H1 (cell line): ENCODE data around the gene AMH. TPM values are rescaled to one million over a fixed set of nuclear protein-coding genes. Genes with fewer than 3 reads are reported as not detected.

Experiments used
- CTCF ChIA-PET: fragments of 300-600 bp; sonication (Branson Sonifier 250); formaldehyde crosslinking; loops from one replicate; lab custom pipeline; 2021; ENCODE audit not compliant: partially characterized antibody; lab: Charles Lee
- POLR2A ChIA-PET: fragments of 300-600 bp; sonication (Branson Sonifier 250); formaldehyde crosslinking; loops from one replicate; lab custom pipeline; 2021; ENCODE audit warnings: inconsistent platforms; ENCODE audit not compliant: partially characterized antibody; lab: Charles Lee
- DNase-seq, 2 experiments: peaks; one replicate each; pipeline versions ENCODE4 v3.0.0 to v3.0.0-alpha.2; 2010 to 2022; ENCODE audit warnings: low spot score in 2 of 2, low read depth in 1 of 2, mixed read lengths in 1 of 2
- FAIRE-seq: peaks from 2 replicates; lab custom pipeline; 2011; peaks lifted over from hg19 to GRCh38; lab: Jason Lieb, UNC
- H2AFZ ChIP-seq: 2 replicates; pipeline ENCODE4 v1.8.1; 2012; ENCODE audit warnings: low read length, inconsistent platforms
- H2AK5ac ChIP-seq: 2 replicates; pipeline ENCODE4 v1.6.1; 2013; ENCODE audit warnings: low read depth, low read length
- H2BK120ac ChIP-seq: replicated peaks from 2 replicates; pipeline ENCODE3; 2013; ENCODE audit warnings: low read depth, low read length, inconsistent platforms
- H2BK12ac ChIP-seq: 2 replicates; pipeline ENCODE4 v1.6.1; 2013; ENCODE audit warnings: low read depth, low read length
- H2BK15ac ChIP-seq: 2 replicates; pipeline ENCODE4 v1.6.1; 2013; ENCODE audit warnings: low read length
- H2BK20ac ChIP-seq: 2 replicates; pipeline ENCODE4 v1.6.1; 2013; ENCODE audit warnings: low read length
- H2BK5ac ChIP-seq: 2 replicates; pipeline ENCODE4 v1.6.1; 2013; ENCODE audit warnings: low read depth, low read length
- H3K14ac ChIP-seq: 2 replicates; pipeline ENCODE4 v1.6.1; 2013; ENCODE audit warnings: inconsistent platforms; ENCODE audit not compliant: insufficient read length
- H3K18ac ChIP-seq: 2 replicates; pipeline ENCODE4 v1.6.1; 2013; ENCODE audit warnings: low read length; ENCODE audit errors: extremely low read depth
- H3K23ac ChIP-seq: 2 replicates; pipeline ENCODE4 v1.6.1; 2013; ENCODE audit warnings: inconsistent platforms; ENCODE audit not compliant: insufficient read length
- H3K23me2 ChIP-seq: 2 replicates; pipeline ENCODE4 v1.6.1; 2013; ENCODE audit warnings: low read depth, low read length
- H3K27ac ChIP-seq: 2 replicates; pipeline ENCODE4 v1.6.1; 2011; ENCODE audit warnings: low read depth, low read length, inconsistent platforms
- H3K27me3 ChIP-seq, 4 experiments: replicated peaks in 1 of 4; 1 replicate in 1 of 4; 2 replicates in 3 of 4; pipeline versions ENCODE4 v1.6.1 to v1.8.1; 2011 to 2013; ENCODE audit warnings: low read length in 3 of 4, mild to moderate bottlenecking in 3 of 4, inconsistent platforms in 2 of 4, mixed read lengths in 2 of 4, moderate library complexity in 1 of 4; ENCODE audit not compliant: control insufficient read depth in 3 of 4, insufficient read depth in 3 of 4; ENCODE audit errors: extremely low read depth in 1 of 4
- H3K36me3 ChIP-seq, 4 experiments: 2 replicates each; pipeline versions ENCODE4 v1.6.1 to v1.8.1; 2011 to 2013; ENCODE audit warnings: mild to moderate bottlenecking in 4 of 4, low read length in 3 of 4, moderate library complexity in 2 of 4, control low read depth in 1 of 4, inconsistent platforms in 1 of 4; ENCODE audit not compliant: insufficient read depth in 4 of 4, control insufficient read depth in 2 of 4
- H3K4ac ChIP-seq: replicated peaks from 2 replicates; pipeline ENCODE3; 2013; ENCODE audit warnings: low read length, low read depth, mixed read lengths, inconsistent platforms; ENCODE audit not compliant: insufficient read length
- H3K4me1 ChIP-seq, 4 experiments: replicated peaks in 1 of 4; 1 replicate in 1 of 4; 2 replicates in 3 of 4; pipeline versions ENCODE4 v1.6.1 to v1.8.1; 2011 to 2013; ENCODE audit warnings: low read length in 3 of 4, inconsistent platforms in 2 of 4, mixed read lengths in 1 of 4; ENCODE audit not compliant: insufficient read depth in 4 of 4, control insufficient read depth in 3 of 4
- H3K4me2 ChIP-seq, 2 experiments: 2 replicates each; pipeline versions ENCODE4 v1.6.1 to v1.8.1; 2011 to 2013; ENCODE audit warnings: low read depth in 2 of 2, low read length in 2 of 2, control low read depth in 1 of 2, inconsistent platforms in 1 of 2, mild to moderate bottlenecking in 1 of 2; ENCODE audit not compliant: insufficient read depth in 1 of 2
- H3K4me3 ChIP-seq, 4 experiments: fragments of 200-600, 300-600 bp in 1 of 4; sonication (generic), shearing (Covaris generic), sonication (Bioruptor Twin) in 1 of 4; 2 replicates each; pipeline versions ENCODE4 v1.5.1 to v1.8.1; 2011 to 2016; ENCODE audit warnings: low read length in 4 of 4, low read depth in 3 of 4, control low read depth in 2 of 4, inconsistent platforms in 2 of 4, mild to moderate bottlenecking in 2 of 4, mixed read lengths in 1 of 4, moderate library complexity in 1 of 4; ENCODE audit not compliant: insufficient read depth in 2 of 4; ENCODE audit errors: extremely low read depth in 1 of 4
- H3K56ac ChIP-seq: replicated peaks from 2 replicates; pipeline ENCODE3; 2013; ENCODE audit warnings: low read depth, mild to moderate bottlenecking, mixed read lengths, low read length, inconsistent platforms; ENCODE audit not compliant: insufficient read length
- H3K79me1 ChIP-seq: 2 replicates; pipeline ENCODE4 v1.6.1; 2013; ENCODE audit warnings: low read depth, low read length, control low read depth
- H3K79me2 ChIP-seq, 2 experiments: 2 replicates each; pipeline versions ENCODE4 v1.6.1 to v1.8.1; 2012 to 2013; ENCODE audit warnings: low read length in 2 of 2, mild to moderate bottlenecking in 2 of 2, inconsistent platforms in 1 of 2; ENCODE audit not compliant: insufficient read depth in 2 of 2, control insufficient read depth in 1 of 2
- H3K9ac ChIP-seq, 4 experiments: replicated peaks in 1 of 4; 1 replicate in 1 of 4; 2 replicates in 3 of 4; pipeline versions ENCODE4 v1.6.1 to v1.8.1; 2011 to 2013; ENCODE audit warnings: low read depth in 3 of 4, low read length in 3 of 4, control low read depth in 2 of 4, mild to moderate bottlenecking in 2 of 4, moderate library complexity in 2 of 4, inconsistent platforms in 1 of 4; ENCODE audit errors: extremely low read depth in 1 of 4
- H3K9me3 ChIP-seq, 2 experiments: 2 replicates each; pipeline versions ENCODE4 v1.6.1 to v1.8.1; 2012 to 2013; ENCODE audit warnings: mild to moderate bottlenecking in 2 of 2, moderate library complexity in 2 of 2, control low read depth in 1 of 2, inconsistent platforms in 1 of 2, low read depth in 1 of 2, low read length in 1 of 2, mixed read lengths in 1 of 2; ENCODE audit not compliant: insufficient read depth in 2 of 2
- H4K20me1 ChIP-seq, 2 experiments: replicated peaks in 1 of 2; 2 replicates each; pipeline versions ENCODE3 to v1.8.1; 2011 to 2013; ENCODE audit warnings: inconsistent platforms in 2 of 2, low read length in 2 of 2, mild to moderate bottlenecking in 1 of 2; ENCODE audit not compliant: insufficient read depth in 2 of 2, control insufficient read depth in 1 of 2
- H4K5ac ChIP-seq: 2 replicates; pipeline ENCODE4 v1.6.1; 2013; ENCODE audit warnings: low read length, low read depth, mixed read lengths, inconsistent platforms; ENCODE audit not compliant: insufficient read length
- H4K8ac ChIP-seq: 2 replicates; pipeline ENCODE4 v1.8.0; 2013; ENCODE audit warnings: mild to moderate bottlenecking, moderate library complexity, low read length, inconsistent platforms; ENCODE audit not compliant: insufficient read depth; ENCODE audit errors: extremely low read depth
- H4K91ac ChIP-seq: replicated peaks from 2 replicates; pipeline ENCODE3; 2013; ENCODE audit warnings: low read length, mixed read lengths, inconsistent platforms; ENCODE audit not compliant: insufficient read length
- EGR1 ChIP-seq: IDR thresholded peaks from 2 replicates; pipeline ENCODE4 v1.6.1; 2011; ENCODE audit warnings: low read depth, low read length, borderline replicate concordance
- HDAC6 ChIP-seq: IDR thresholded peaks from one replicate; pipeline ENCODE4 v1.7.1; 2012; ENCODE audit warnings: low read depth, mild to moderate bottlenecking, inconsistent platforms, low read length, moderate library complexity
- KDM1A ChIP-seq: fragments of 200-600, 300-600 bp; sonication (generic); IDR thresholded peaks from 2 replicates; pipeline ENCODE4 v1.7.1; 2016; ENCODE audit warnings: mild to moderate bottlenecking, low read length, borderline replicate concordance
- MAX ChIP-seq: IDR thresholded peaks from 2 replicates; pipeline ENCODE4 v1.6.1; 2012; ENCODE audit warnings: inconsistent platforms
- NANOG ChIP-seq: IDR thresholded peaks from 2 replicates; pipeline ENCODE4 v1.6.1; 2011; ENCODE audit warnings: low read length, low read depth, mild to moderate bottlenecking, inconsistent platforms; ENCODE audit not compliant: insufficient read depth, poor library complexity, severe bottlenecking
- PHF8 ChIP-seq: fragments of 200-600 bp; sonication (generic); conservative IDR thresholded peaks from 2 replicates; pipeline ENCODE4 v1.7.1; 2012; ENCODE audit warnings: low read depth, mild to moderate bottlenecking, inconsistent platforms, low read length, moderate library complexity
- POLR2AphosphoS5 ChIP-seq: IDR thresholded peaks from 2 replicates; pipeline ENCODE4 v1.6.1; 2011; ENCODE audit warnings: low read depth, low read length
- RNF2 ChIP-seq: fragments of 200-900, 300-1000 bp; sonication (generic); IDR thresholded peaks from 2 replicates; pipeline ENCODE4 v1.7.1; 2016; ENCODE audit warnings: borderline replicate concordance, low read depth, mild to moderate bottlenecking, antibody characterized with exemption, low read length; ENCODE audit not compliant: poor library complexity, severe bottlenecking; ENCODE audit errors: missing control alignments
- RXRA ChIP-seq: IDR thresholded peaks from 2 replicates; pipeline ENCODE4 v1.6.1; 2011; ENCODE audit warnings: low read depth, mild to moderate bottlenecking, low read length, moderate library complexity; ENCODE audit not compliant: insufficient read depth
- SIN3A ChIP-seq, 2 experiments: IDR thresholded peaks in 1 of 2; conservative IDR thresholded peaks in 1 of 2; 2 replicates each; pipeline ENCODE4 v1.6.1; 2011 to 2012; ENCODE audit warnings: low read length in 2 of 2, improper control_type of control experiment in 1 of 2, low read depth in 1 of 2, mild to moderate bottlenecking in 1 of 2
- SP1 ChIP-seq: IDR thresholded peaks from 2 replicates; pipeline ENCODE4 v1.6.1; 2011; ENCODE audit warnings: low read depth, low read length
- SP4 ChIP-seq: IDR thresholded peaks from 2 replicates; pipeline ENCODE4 v1.6.1; 2012; ENCODE audit warnings: low read length, inconsistent platforms
- TAF1 ChIP-seq: IDR thresholded peaks from 2 replicates; pipeline ENCODE4 v1.6.1; 2011; ENCODE audit warnings: mild to moderate bottlenecking, low read depth, low read length
- WGBS, 2 experiments: shearing (Covaris generic) in 1 of 2; methylation state at CpG; one replicate each; pipeline versions ENCODE4 v1.1.6 to v1.1.7; 2013 to 2015; ENCODE audit warnings: low lambda C conversion rate in 2 of 2, mixed read lengths in 2 of 2, inconsistent platforms in 1 of 2, low coverage in 1 of 2, missing lambda C conversion rate in 1 of 2; ENCODE audit not compliant: insufficient replicate concordance in 2 of 2, insufficient coverage in 1 of 2, insufficient read length in 1 of 2; ENCODE audit errors: extremely low coverage in 1 of 2, missing lambda C conversion rate in 1 of 2; 5-methylcytosine and 5-hydroxymethylcytosine counted together
- polyA plus RNA-seq, 7 experiments: library from polyadenylated mRNA; depleted of rRNA in 3 of 7; stranded (reverse) in 5 of 7; unstranded in 2 of 7; fragments of >200 nt in 5 of 7; fragments of 200-250 nt in 2 of 7; gene quantifications; 1 replicate in 5 of 7; 2 replicates in 1 of 7; 4 replicates in 1 of 7; pipeline versions ENCODE4 v1.2.1 to v1.2.3, GENCODE V29; 2011 to 2013; ENCODE audit warnings: missing spikeins in 2 of 7, mixed read lengths in 2 of 7
- total RNA-seq: library from RNA; stranded (reverse); fragmentation: NEBNext Ultra II Directional; extraction: Animal tissue kit (Norgen Biotek cat#: 25700); gene quantifications from 2 replicates; pipeline ENCODE4 v1.2.1, GENCODE V29; 2021

AMH gene
- total and polyA plus RNA-seq, 2 of the 8 experiments (the other 6 are each of a cell fraction or from before 2014, with no cell fraction given): 10.5 to 15.4 TPM

DNA sequence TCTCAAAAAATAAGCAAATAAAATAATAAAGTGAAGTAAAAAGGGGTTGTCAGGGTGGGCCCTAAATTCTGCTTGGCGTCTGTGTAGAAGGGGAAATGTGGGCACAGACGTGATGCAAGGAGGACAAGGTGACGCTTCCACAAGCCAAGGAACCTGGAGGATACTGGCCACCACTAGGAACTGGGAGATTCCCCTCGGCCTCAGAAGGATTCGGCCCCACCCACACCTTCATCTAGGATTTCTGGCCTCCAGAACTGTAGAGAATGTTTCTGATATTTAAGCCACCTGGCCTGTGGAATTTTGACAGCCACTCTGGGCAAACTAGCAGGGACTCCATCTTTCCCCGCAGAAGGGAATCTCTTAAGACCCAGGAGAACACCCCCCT lies 14.1 kb upstream of the AMH start:
- H3K36me3 ChIP-seq: peaks cover 0 to 17% (median 11%) of the 10 kb centered on the region in 4 experiments; a peak in 5 of 8 replicates
- H3K27ac ChIP-seq: no peak overlapping the region
- no peaks in the 10 kb centered on the region for H3K27me3 ChIP-seq
- H4K20me1 ChIP-seq: peaks cover 7 to 20% of the 10 kb centered on the region in 2 experiments
- H2BK5ac ChIP-seq: no peak overlapping the region
- H3K23me2 ChIP-seq: peaks cover 9% of the 10 kb centered on the region; the same call in 1 of the 2 replicates
- no peak overlapping the region for H4K91ac ChIP-seq
- no peak overlapping the region for H2AK5ac ChIP-seq
- CTCF ChIA-PET: interaction anchor here (1.0 to 1.5 kb wide), 7 partner anchors 18 to 89 kb away, joined by 3 to 8 read pairs (median 3); no protein-coding TSS in a partner anchor
- no peak overlapping the region for H3K18ac ChIP-seq
- H2AFZ ChIP-seq: no peak overlapping the region
- H2BK12ac ChIP-seq: no peak overlapping the region
- TF ChIP-seq NANOG (no peak), KDM1A (no peak), PHF8 (no peak), SP1 (no peak), SP4 (no peak), SIN3A (conservative IDR thresholded peaks at IDR 0.05 in 1 of 2, IDR thresholded peaks at IDR 0.05 in 1 of 2; ENCODE audit: low read depth in 1 of 2, low read length in 2 of 2) (no peak), HDAC6 (no peak), RXRA (no peak), MAX (no peak), TAF1 (no peak), RNF2 (no peak), EGR1 (no peak), POLR2AphosphoS5 (no peak)
- no peak overlapping the region for H3K4ac ChIP-seq
- peak overlapping the region; percentile 8 for H3K56ac ChIP-seq
- no peak overlapping the region for H4K5ac ChIP-seq
- no peak overlapping the region for H2BK20ac ChIP-seq
- peaks cover 19 to 45% of the 10 kb centered on the region in 2 experiments for H3K79me2 ChIP-seq
- no peak overlapping the region for H3K23ac ChIP-seq
- H2BK120ac ChIP-seq: no peak overlapping the region
- no peak overlapping the region for H3K14ac ChIP-seq
- no peak overlapping the region for H2BK15ac ChIP-seq
- DNase-seq (no peak), FAIRE-seq (no peak)
- WGBS, 2 experiments: 82% methylated on average over 6 of the region's 6 CpGs; no CpG with 5 or more reads in 1 of the 2 experiments
- no peak overlapping the region for H4K8ac ChIP-seq
- POLR2A ChIA-PET: interaction anchor here (0.6 to 4.7 kb wide), 15 partner anchors 8 to 246 kb away, joined by 3 to 52 read pairs (median 3); partner anchors contain the start of genes AMH and DOT1L
- peak overlapping the region; percentile 69 to 93 for H3K4me2 ChIP-seq
- H3K79me1 ChIP-seq: peaks cover 10% of the 10 kb centered on the region
- H3K4me3 ChIP-seq: peak overlapping the region; percentile 56 to 86 (median 79)
- H3K9ac ChIP-seq: peak overlapping the region in 3 of 4 experiments; percentile 57 to 82 (median 75); a peak in 3 of 7 replicates
- H3K9me3 ChIP-seq: no peaks in the 10 kb centered on the region
- peaks cover 0 to 15% (median 6%) of the 10 kb centered on the region in 4 experiments; a peak in 6 of 7 replicates for H3K4me1 ChIP-seq
